GM18870 (cell line): Measurements from ENCODE around the gene RALB.

Experiments
- ATAC-seq: cut with Tn5 transposase; IDR thresholded peaks from one replicate; pipeline ENCODE4 v1.9.1; 2021; ENCODE audit warnings: moderate library complexity; ENCODE audit not compliant: unreplicated experiment

RALB gene

GRCh38 chr2:120252225-120253020 lies at the start of gene RALB:
Gene RALB (plus strand): TSS chr2:120252852. CDS start chr2:120278665, 25,813 bp downstream.
- ATAC-seq, result peak; percentile 86

GRCh38 chr2:120203251-120204021 lies 49.2 kb upstream of the RALB start:
- ATAC-seq, result no peak

- no peak for ATAC-seq
Measured at GRCh38 chr2:120204022-120204405, 48.6 kb upstream of the RALB start.

GRCh38 chr2:120204417-120204816 lies 48.2 kb upstream of the RALB start:
- ATAC-seq, result no peak

- no peak for ATAC-seq
Measured at GRCh38 chr2:120204945-120205670, 47.5 kb upstream of the RALB start.

GRCh38 chr2:120206022-120206581 lies 46.5 kb upstream of the RALB start:
- ATAC-seq, result no peak

- ATAC-seq, result no peak
Measured at GRCh38 chr2:120208381-120209353, 44.0 kb upstream of the RALB start.

- no peak for ATAC-seq
Measured at GRCh38 chr2:120209427-120210269, 43.0 kb upstream of the RALB start.

GRCh38 chr2:120210270-120210693 lies 42.4 kb upstream of the RALB start:
- ATAC-seq, result no peak

GRCh38 chr2:120218181-120218580 lies 34.5 kb upstream of the RALB start:
- ATAC-seq, result no peak

GRCh38 chr2:120219291-120219690 lies 33.4 kb upstream of the RALB start:
- ATAC-seq, result no peak

- no peak for ATAC-seq
Measured at GRCh38 chr2:120219766-120220165, 32.9 kb upstream of the RALB start.

GRCh38 chr2:120220756-120221155 lies 31.9 kb upstream of the RALB start:
- no peak for ATAC-seq

- ATAC-seq, result no peak
Measured at GRCh38 chr2:120221616-120222015, 31.0 kb upstream of the RALB start.

GRCh38 chr2:120222186-120223033 lies 30.2 kb upstream of the RALB start:
- ATAC-seq, result no peak

GRCh38 chr2:120223034-120223912 lies 29.4 kb upstream of the RALB start, which contains the start of gene TMEM185B:
Gene TMEM185B (minus strand): TSS chr2:120223400. CDS start chr2:120222976, 424 bp downstream.
- peak; percentile 71 for ATAC-seq

- ATAC-seq, result no peak
Measured at GRCh38 chr2:120224256-120224655, 28.4 kb upstream of the RALB start.
